Measurements from ENCODE around the gene TMEM117.
"Not testable (repeated sequence)": the region's sequence is repeated elsewhere in the genome, so short reads cannot be mapped to it uniquely, and the experiment has no call there.

The TMEM117 gene

DNA sequence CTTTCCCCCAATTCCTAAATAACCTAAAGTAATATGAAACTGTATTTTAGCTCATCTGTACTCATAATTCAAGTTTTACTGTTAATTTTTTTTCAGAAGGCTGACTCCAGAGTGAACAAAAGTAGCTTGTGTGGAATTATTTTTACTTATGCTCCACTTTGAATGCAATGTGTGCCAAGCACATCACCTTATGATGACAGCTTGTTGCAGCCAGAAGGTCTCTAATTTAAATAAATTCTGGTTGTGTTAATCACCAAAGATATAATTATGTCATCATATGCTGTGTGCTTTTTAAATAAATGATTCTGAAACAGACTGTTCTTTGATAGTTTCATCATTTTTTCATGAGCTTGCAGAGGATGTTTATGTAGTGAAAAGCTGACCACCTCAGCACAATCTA, 283.1 kb downstream of the TMEM117 start:
- DNase-seq, result no peak

DNA sequence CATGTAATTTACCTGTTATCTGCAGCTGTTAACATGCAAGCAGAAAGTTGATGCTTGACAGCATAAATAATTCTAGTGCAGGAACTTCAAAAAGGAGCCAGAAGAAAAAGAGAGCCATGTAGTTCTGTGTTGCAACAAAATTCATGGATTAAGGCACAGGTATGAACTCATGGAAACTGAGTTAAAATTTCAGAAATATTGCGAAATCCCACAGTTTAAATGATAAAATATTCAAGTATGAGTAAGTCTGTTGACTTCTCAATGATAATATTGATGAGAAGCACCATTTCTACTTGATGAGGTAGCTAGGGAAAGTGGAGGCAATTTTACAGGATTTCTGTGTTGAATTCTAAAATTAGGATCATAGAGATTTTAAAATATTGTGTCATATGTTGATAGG, 290.9 kb downstream of the TMEM117 start:
- no peak for DNase-seq

DNA sequence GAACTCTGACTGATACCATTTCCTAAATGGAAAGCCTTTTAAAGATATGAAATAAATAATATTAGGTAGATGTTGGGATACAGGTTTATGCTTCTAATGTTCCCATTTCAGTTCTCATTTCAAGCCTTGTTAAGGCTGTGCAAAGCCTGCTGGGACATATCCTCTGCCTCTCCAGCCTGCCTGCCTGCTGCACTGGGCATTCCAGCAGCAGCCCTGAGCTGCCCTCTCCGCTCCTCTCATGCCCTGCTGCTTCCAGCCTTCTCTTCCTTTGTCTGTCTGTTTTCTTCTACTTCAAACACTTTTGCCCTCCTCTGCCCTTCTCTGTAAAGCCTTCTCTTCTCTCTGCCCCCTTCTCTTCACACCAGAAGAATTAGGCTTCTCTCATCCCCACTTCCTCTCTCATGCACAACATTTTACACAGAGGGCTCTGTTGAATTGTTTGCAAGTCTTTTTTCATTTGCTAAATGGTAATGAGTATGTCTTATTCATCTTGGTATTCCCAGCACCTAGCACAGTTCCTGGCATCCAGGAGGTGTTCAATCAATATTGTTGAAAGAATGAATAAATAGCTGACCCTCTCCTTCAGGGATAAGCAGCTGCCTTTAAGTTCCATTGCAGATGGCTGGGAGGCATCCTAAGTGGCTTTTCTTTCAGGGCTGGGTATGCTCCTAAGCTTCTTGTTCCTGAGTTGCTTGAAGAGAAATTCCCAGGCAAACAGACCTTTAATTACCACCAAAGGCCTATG, 292.3 kb downstream of the TMEM117 start:
- no peak for DNase-seq

DNA sequence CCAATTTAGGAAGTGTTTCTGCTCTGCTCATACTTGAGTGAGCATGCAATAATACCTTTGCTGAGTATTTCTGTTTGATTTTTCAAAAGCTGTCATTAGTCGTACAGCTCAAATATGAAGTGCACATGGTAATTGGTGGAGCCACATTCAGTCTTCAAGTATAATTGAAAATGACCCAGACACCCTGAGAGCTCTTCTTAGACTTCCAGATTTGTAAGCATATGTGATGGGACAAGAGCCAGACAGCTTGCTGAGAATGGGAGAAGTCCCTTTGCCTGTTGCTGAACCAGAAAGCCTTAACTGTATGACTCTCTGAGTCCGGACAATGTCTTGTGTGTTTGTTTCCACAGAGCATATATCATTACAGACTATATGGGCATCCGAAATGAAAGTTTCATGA, 307.3 kb downstream of the TMEM117 start:
- no peak for DNase-seq

DNA sequence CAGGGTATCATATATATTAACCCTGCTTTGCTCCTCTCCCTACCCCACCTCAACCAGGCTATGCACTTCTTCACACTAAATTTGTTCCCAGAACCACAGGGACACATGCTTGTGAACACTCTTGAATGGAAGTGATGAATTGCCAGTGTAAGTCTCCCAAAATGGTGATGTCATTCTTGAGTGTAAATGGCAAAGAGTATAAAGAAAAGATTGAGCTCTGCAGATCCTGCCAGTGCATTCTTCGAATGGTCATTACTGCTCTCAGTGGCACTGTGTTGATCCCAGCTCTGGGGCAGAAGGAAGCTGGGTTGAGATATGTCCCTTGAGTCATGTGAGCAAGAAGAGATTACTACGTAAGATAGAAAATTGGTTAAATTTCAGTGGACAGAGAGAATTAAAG, 313.1 kb downstream of the TMEM117 start:
- no peak for DNase-seq

DNA sequence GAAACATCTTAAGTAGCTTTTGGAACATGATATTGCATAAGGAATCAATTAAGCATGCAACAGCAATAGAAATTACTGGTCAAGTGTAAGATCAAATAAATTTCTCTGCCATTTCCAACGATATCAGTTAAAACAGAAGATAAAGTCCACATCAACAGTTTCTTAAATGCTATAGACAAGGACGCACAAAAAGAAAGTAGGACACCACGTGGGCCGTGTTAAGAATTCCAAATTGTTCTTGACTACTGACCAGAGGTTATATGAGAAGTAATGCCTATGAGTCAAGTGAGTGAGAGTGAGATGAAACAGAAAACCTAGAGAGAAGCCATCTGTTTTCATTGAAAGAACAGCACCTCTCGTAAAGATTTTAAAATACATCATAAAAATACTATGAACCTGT, 318.2 kb downstream of the TMEM117 start:
- DNase-seq, result no peak

DNA sequence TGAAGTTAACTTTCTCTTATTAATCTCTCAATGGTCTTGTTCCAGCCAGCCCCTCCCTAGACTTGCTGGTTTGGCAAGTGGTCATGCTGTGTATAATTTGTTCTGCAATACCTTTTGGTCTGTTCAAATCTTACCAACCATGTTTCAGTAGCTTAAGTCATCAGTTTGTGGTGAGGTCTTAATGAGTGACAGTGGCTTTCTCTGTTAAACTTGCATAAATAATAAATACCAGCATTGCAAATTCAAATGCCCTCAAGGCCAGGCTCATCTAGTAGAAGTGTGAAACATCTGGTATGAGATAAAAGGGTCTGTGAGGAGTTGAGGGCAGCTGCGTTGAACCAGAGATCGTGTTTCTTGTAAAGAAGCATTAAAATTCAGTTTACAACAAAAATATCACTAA, 319.5 kb downstream of the TMEM117 start:
- DNase-seq, result no peak

DNA sequence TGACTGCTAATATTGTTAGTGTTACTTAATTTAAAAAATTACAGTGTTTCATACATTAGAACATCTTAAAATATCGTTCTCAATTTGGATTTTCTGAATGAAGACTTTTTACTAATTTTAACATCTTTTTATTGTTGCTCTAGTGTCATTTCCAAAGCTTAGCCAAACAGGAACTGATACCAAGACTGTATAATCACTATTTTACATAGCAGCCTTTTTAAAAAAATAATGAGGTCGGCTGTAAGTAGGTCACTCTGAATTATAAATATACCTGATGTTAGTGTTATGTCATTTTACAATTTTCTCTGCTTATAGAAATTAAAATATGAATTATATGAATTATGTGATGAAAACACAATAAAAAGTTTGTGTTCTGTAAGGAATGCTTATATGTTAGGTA, 321.5 kb downstream of the TMEM117 start:
- no peak for DNase-seq

DNA sequence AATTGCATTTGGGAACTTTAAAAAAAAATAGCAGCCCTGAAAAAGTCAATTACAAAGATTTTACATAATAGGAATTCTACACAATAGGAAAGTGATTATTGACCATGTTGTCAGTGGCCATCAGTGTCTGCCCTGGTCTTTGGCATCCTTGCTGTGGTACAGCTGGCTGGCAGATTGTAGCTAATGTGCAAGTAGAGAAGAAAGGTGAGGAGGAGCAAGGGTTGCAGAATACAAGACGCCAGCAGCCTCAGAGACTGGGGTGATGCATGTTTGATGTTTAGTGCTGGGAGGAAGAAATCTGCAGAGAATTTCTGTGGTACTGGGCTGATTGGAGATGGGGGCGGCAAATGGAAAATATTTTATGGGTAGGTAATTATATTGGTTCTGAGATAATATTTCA, 322.9 kb downstream of the TMEM117 start:
- DNase-seq, result no peak

DNA sequence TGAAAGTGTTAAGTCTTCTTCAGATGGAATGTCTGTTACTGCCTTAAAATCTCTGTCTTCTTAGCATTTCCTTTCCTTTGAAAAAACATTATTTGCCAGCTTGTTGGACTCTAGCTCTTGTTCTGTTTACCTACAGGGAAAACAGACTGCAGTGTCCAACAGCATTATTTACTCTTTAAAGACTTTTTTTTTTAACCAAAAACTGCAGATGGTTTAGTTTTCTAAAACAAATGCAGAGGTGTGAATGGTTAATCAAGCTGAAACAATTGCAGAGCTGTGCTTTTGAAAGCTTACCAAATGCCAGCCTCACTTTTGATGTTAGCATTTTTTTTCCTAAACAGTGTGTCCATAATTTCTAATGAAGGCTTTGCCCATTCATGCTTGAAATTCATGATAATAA, 323.3 kb downstream of the TMEM117 start:
- DNase-seq, result no peak

DNA sequence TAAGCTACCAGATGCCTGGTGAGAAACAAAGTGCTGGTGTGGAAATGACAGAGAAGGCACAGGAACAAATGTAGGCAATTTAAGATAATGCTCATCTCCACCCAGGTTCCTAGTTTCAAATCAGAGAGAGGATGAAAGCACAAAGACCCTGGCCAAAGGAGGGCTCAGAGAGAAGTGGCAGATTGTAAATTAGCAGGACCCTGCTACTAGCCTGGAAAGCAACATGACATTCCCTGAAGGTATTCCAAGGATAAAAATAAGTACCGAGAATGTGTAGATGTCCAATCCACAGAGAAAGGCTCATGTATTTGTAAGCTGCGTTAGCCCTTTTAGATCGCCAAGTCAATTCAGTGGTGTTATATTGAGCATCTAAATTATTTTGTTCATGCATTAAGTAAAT, 324.0 kb downstream of the TMEM117 start:
- DNase-seq, result no peak

DNA sequence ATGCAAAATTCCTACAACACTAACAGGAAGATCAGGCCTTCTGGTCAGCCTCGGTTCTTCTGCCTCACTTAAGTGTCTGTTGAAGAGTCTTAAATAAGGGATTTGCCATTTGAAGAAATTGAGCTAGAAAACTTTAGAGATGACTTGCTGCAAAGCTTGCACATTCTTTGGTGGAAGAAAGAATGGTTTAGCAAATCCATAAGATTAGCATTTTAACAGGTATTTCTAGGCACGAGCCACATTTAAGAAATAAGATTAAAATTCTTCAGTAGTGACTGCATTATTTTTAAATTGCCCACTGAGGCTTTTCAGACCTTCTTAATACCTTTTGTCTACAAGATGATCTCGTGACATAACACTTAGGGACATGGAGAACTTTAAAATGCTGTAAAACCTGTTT, 327.1 kb downstream of the TMEM117 start:
- no peak for DNase-seq

DNA sequence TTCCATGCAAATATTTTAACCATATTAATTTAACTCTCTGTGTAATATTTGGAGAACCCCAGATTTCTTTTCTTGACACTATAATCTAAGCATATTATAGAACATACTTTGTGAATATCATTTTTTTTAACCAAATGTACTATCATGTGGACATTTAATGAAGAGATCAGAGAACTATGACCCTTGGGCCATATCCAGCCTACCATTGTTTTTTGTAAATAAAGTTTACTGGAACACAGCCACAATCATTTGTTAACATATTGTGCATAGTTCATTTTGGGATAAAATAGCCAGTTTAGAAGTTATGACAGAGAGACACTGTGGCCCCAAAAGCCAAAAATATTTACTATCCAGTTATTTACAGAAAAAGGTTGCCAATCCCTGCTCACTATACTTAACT, 338.2 kb downstream of the TMEM117 start:
- no peak for DNase-seq

DNA sequence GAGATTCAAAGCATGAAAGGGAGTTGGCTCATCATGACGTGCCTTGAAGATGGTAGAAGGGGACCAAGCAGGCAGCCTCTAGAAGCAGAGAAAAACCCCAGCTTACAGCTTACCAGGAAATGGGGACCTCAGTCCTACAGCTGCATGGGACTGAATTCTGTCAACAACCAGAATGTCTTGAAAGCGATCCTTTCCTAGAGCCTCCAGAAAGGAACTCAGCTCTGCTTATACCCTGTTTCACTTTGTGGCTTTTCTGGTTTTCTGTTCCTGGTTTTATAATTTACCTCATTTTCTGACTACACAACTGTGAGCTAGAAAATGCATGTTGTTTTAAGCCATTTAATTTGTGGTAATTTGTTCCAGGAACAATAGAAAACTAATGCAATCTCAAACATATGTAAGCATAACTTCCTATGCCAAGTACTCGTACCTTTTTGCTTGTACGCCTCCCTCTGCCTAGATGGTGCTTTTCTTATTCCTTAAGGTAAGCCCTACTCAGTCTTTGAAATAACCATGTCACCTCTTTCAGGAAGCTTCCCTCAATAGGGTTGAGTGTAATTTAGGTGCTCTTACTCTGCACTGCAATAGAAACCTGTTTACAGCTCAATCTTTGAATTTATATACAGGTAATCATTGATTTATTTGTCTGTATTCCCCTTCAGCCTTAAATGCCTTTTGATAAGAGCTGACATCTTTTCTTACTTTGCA, 348.8 kb downstream of the TMEM117 start:
- no peak for DNase-seq

DNA sequence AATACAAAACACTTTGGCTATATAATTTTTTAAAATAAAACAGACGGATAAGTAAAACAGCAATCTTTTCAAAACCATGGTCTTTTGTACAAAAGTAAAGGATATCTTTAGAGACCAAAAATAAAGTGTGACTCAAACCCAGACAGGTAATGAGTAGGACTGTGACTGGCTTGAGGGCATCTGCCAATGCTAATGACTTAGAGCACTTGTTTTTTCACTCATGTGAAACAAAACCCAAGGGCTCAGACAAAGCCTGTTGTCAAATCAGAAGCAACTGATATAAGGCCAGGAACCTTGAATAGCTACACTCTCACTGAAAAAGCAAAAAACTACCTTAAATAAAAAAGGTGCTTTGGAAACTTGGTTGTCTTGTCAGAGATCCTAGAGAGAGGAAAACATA, 357.4 kb downstream of the TMEM117 start:
- no peak for DNase-seq

DNA sequence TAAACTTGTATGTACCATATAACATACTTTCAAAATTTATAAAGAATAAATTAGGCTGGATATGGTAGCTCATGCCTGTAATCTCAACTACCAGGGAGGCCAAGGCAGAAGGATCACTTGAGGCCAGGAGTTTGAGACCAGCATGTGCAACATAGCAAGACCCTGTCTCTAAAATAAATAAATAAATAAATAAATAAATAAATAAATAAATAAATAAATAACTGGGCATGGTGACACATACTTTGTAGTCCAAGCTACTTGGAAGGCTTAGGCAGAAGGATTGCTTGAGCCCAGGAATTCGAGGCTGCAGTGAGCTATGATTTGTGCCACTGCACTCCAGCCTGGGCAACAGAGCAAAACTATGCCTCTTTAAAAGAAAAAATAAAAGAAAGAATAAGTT, 359.8 kb downstream of the TMEM117 start:
- not testable (repeated sequence) for DNase-seq

DNA sequence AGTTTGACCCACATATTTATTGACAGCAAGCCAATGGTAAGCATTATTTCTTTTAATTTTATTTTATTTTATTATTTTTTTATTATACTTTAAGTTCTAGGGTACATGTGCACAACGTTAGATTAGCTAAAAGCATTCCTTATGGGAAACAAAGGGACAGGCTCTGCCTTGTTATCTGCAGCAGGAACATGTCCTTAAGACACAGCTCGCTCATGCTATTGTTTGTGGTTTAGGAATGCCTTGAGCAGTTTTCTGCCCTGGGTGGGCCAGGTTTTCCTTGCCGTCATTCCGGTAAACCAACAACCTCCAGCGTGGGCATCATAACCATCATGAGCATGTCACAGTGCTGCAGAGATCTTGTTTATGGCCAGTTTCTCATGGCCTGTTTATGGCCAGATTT, 370.2 kb downstream of the TMEM117 start:
- DNase-seq, result no peak

DNA sequence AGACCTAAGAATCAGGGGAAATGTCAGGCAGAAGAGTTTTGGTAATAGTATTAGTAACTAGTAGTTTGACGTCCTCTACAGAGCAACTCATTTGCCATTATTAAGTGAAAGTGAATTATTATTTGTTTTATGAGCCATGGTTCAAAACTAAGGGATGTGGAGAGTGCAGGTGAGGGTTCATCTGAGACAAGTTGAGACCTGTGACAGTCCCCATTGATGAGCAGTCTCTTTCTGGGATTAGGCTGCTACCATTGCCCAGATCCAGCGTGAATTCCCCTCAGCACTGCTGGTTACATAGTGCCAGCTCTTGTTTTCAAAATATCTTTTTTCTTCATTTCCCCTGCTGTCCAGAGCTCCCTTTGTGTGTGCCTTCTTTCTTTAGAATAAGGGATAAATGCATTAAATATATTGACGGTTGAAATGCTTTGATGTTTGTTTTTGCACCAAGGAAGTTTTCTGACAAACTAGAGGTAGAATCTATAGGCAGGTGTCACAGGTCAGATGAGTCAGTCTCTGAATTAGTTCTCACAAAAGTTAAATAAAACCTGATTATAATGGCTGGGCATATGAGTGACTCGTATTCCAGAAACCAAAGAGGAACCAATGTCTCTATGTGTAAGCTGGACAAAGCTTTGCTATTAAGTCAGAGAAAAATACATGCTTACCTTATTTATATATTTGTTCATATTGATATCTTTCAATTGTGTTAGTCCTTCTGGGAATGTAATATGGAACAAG, 381.4 kb downstream of the TMEM117 start:
- DNase-seq, result no peak

DNA sequence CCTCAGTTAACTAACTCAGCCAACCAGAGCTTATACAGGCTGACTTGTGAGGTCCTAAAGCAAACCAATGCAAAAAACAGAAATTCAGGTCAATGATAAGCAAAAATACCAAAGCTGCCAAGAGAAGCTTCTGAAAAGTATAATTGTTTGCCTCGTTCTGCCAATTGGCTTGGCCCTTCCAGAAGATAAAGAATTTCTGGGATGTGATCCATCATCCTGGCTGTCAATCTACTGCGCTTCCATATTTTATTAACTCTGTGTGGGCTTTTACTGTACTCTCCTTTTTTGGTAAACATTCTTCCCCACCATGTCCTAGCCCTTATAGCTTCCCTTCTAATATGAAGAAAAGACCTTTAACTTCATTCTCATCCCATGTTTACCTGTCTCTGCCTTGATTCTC, 387.9 kb downstream of the TMEM117 start:
- DNase-seq, result no peak

DNA sequence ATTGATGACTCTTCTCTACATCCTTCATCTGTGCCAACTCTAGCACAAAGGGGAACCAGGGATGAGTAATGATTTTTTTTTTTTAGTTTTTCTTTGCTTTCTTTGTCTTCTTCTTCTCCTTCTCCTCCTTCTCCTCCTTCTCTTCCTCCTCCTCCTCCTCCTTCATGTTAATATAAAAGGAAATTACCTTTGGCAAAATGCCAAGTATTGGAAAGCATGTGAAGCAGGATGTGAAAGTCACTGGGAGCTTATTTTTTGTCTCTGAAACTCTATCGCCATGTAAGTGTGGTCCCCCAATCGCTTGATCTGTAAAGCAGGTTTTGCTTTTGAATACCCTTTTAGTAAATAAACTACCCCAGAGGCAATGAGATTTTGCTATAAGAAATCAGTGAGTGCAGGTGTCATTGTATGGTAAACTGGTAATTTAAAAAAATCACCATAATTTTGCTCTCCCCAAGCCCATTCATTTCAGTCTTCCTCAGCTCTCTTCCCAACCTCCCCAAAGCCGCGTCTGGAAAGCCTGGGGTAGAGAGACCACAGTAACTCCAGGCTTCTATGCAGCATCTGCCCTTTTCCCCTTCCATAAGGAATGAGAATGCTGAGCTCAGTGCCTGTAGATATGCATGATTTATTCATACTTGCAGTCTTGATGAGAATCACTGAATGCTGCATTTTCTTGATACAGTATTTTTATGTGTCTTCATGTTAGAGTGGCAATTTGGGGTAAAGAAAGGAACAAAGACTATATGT, 388.7 kb downstream of the TMEM117 start:
- DNase-seq, result no peak

DNA sequence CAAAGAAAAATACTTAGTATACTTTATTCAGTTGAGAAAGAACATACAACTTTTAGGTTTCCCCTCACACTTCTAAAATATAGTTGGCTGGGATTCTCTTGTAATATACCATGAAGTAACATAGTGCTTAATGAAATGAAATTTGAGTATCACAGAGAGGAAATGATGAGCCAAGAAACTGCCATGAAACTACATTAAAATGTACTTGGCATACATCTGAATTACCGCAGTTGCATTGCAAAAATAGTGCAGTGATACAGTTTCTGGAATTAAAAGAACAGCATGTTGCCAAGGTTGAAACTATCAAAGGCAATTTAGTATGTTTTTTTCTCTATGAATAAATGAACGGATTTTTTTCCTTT, 389.2 kb downstream of the TMEM117 start:
- no peak for DNase-seq

DNA sequence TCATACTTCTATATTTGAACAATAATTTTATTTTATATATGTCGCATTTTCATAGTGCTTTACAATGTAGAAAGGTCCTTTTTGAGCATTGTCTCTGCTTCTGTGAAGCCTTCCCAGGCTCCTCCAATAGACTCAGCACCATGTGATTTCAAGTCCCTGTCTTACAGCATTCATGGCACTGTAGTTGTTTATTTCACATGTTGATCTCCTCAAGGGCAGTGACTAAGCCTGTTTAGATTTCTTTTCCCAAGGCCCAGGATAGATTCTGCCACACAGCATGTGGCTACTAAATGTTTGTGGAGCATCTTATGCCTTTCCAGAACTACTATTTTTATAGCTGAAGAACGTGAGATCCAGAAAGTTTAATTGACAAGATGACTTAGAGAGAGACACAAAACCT, 391.7 kb downstream of the TMEM117 start:
- DNase-seq, result no peak

DNA sequence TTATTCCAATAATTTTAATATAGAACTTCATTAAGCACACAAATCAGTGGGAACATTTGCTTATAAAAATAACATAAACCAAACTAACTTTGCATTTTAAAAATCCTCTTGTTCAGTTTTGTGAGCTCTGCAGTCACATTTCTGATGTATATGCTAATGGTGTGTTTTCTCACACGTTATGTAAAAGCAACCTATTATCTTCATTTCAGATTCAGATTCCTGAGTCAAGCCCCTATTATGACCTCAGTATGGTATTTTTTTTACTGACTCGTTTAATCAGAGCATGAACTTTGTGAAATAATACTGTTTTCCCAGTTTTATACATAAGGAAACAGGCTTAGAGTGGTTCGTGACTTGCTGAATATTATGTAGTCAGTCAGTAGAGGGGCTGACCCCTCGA, 394.0 kb downstream of the TMEM117 start:
- no peak for DNase-seq

DNA sequence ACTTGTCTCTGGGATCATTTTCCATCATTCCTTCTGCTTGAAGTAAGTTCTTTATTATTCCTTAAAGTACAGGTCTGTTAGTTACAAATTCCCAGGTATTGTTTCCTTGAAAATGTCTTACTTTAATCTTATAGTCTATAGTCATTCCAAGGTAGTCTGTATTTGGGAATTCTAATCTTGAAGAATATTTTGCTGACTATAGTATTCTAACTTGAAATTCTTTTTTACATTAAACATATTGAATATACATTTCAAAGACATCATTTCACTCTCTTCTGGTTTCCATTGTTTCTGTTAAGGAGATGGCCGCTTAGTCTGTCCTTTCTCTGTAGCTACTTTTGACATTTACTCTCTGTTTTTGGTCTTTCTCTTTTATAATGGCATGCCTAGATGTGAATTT, 399.8 kb downstream of the TMEM117 start:
- DNase-seq, result no peak
